Measurements from ENCODE around the gene IER2. TPM values are rescaled to one million over a fixed set of nuclear protein-coding genes. Genes with fewer than 3 reads are reported as not detected.

Gene IER2
- total and polyA plus RNA-seq, 2 donors (not counting 3 experiments of a cell fraction or from before 2014, with no cell fraction given) = 60.6 to 81.6 TPM

- Histone ChIP-seq H3K9ac (replicated peaks; ENCODE audit: extremely low read depth, insufficient read depth, low read length) (peak overlapping the region; percentile 30), H3K4me2 (ENCODE audit: insufficient read depth, low read length) (peak overlapping the region; percentile 90), H3K9me1 (replicated peaks; ENCODE audit: control insufficient read depth, extremely low read depth, insufficient read depth, low read length) (no peaks in the 10 kb centered on the region), H3K4me1 (ENCODE audit: control insufficient read depth, extremely low read depth, insufficient read depth, low read length) (peaks cover 13% of the 10 kb centered on the region), H4K20me1 (replicated peaks; ENCODE audit: control insufficient read depth, extremely low read depth, insufficient read depth, low read length) (no peaks in the 10 kb centered on the region), H3K36me3 (ENCODE audit: control insufficient read depth in 2 of 2, extremely low read depth in 1 of 2, insufficient read depth in 2 of 2, low read length in 2 of 2) (peaks cover 0 to 10% of the 10 kb centered on the region in 2 experiments), H3K27ac (ENCODE audit: insufficient read depth, low read depth, low read length) (peak overlapping the region; percentile 14), H3K79me2 (ENCODE audit: control insufficient read depth, insufficient read depth, low read length) (peaks cover 55% of the 10 kb centered on the region), H3K9me3 (replicated peaks; ENCODE audit: control insufficient read depth, insufficient read depth, low read length) (no peaks in the 10 kb centered on the region), H3K27me3 (ENCODE audit: control insufficient read depth in 2 of 2, insufficient read depth in 2 of 2, low read length in 2 of 2) (no peaks in the 10 kb centered on the region), H2AFZ (ENCODE audit: low read depth, low read length) (peak overlapping the region; percentile 48), H3K4me3 (replicated peaks in 1 of 3; ENCODE audit: insufficient read depth in 1 of 3, low read depth in 1 of 3, low read length in 3 of 3) (peak overlapping the region; percentile 64 to 82 (median 78))
- no TSS peak for BruUV-seq (replicated peaks)
- no peak for DNase-seq (ENCODE audit: low read depth, low spot score)
- ChIA-PET CTCF (interaction anchor here (0.8 to 4.3 kb wide), 9 partner anchors 13 to 152 kb away, joined by 3 to 24 read pairs (median 5); partner anchors contain the start of genes IER2 and STX10), POLR2A (interaction anchor here (0.9 to 1.2 kb wide), 3 partner anchors 14 to 35 kb away, joined by 3 to 7 read pairs (median 3); partner anchors contain the start of genes IER2 and STX10)
- no peak for FAIRE-seq
- TF ChIP-seq EZH2 (IDR thresholded peaks at IDR 0.05; ENCODE audit: borderline replicate concordance, low read depth, low read length, severe bottlenecking) (no peak), POLR2AphosphoS5 (IDR thresholded peaks at IDR 0.05; ENCODE audit: insufficient read depth, low read depth, low read length) (no peak), GATA2 (IDR thresholded peaks at IDR 0.05; ENCODE audit: insufficient read depth, insufficient read length, low read depth, low read length) (no peak), JUN (IDR thresholded peaks at IDR 0.05; ENCODE audit: borderline replicate concordance, insufficient read depth, insufficient read length, low read depth) (no peak)
- dilution Hi-C loops (cut with MboI; ENCODE audit: extremely low pct_ligation_motif_present, low sequenced_read_pairs) (no loop called here), intact Hi-C loops (cut with micrococcal nuclease) (no loop called here)
These were observed 32.9 kb upstream of the IER2 start for GRCh38 chr19:13117176-13117771.

- peaks cover 13% of the 10 kb centered on the region for H3K4me1 ChIP-seq (ENCODE audit: control insufficient read depth, extremely low read depth, insufficient read depth, low read length)
- peak; percentile 87 for DNase-seq (ENCODE audit: low read depth, low spot score)
- dilution Hi-C loops (cut with MboI; ENCODE audit: extremely low pct_ligation_motif_present, low sequenced_read_pairs) (no loop called here), intact Hi-C loops (cut with micrococcal nuclease) (loop anchor here (1.0 kb wide), 1 partner anchor 49 kb away; no protein-coding TSS in a partner anchor)
- no peaks in the 10 kb centered on the region for H3K9me3 ChIP-seq (replicated peaks; ENCODE audit: control insufficient read depth, insufficient read depth, low read length)
- ChIA-PET CTCF (interaction anchor here (0.8 to 4.3 kb wide), 10 partner anchors 13 to 153 kb away, joined by 3 to 24 read pairs (median 4); partner anchors contain the start of genes IER2 and STX10), POLR2A (interaction anchor here (0.7 to 1.2 kb wide), 4 partner anchors 14 to 40 kb away, joined by 3 to 7 read pairs (median 4); partner anchors contain the start of genes IER2 and STX10)
- no peaks in the 10 kb centered on the region for H4K20me1 ChIP-seq (replicated peaks; ENCODE audit: control insufficient read depth, extremely low read depth, insufficient read depth, low read length)
- TF ChIP-seq JUN (IDR thresholded peaks at IDR 0.05; ENCODE audit: borderline replicate concordance, insufficient read depth, insufficient read length, low read depth) = no peak
- peak; percentile 38 for TF ChIP-seq POLR2AphosphoS5 (IDR thresholded peaks at IDR 0.05; ENCODE audit: insufficient read depth, low read depth, low read length)
- peak within 1 kb of the TSS; percentile 68 for H2AFZ ChIP-seq (ENCODE audit: low read depth, low read length)
- H3K36me3 ChIP-seq (ENCODE audit: control insufficient read depth in 2 of 2, extremely low read depth in 1 of 2, insufficient read depth in 2 of 2, low read length in 2 of 2) = peaks cover 0 to 5% of the 10 kb centered on the region in 2 experiments
- no TSS peak for BruUV-seq (replicated peaks)
- H3K27ac ChIP-seq (ENCODE audit: insufficient read depth, low read depth, low read length) = peak within 1 kb of the TSS; percentile 57
- H3K4me3 ChIP-seq (replicated peaks in 1 of 3; ENCODE audit: insufficient read depth in 1 of 3, low read depth in 1 of 3, low read length in 3 of 3) = peak within 1 kb of the TSS; percentile 64 to 99 (median 81)
- H3K27me3 ChIP-seq (ENCODE audit: control insufficient read depth in 2 of 2, insufficient read depth in 2 of 2, low read length in 2 of 2) = no peaks in the 10 kb centered on the region
- H3K9ac ChIP-seq (replicated peaks; ENCODE audit: extremely low read depth, insufficient read depth, low read length) = peak within 1 kb of the TSS; percentile 86
- no peaks in the 10 kb centered on the region for H3K9me1 ChIP-seq (replicated peaks; ENCODE audit: control insufficient read depth, extremely low read depth, insufficient read depth, low read length)
- peaks cover 62% of the 10 kb centered on the region for H3K79me2 ChIP-seq (ENCODE audit: control insufficient read depth, insufficient read depth, low read length)
- FAIRE-seq = peak; percentile 87
- peak within 1 kb of the TSS; percentile 90 for H3K4me2 ChIP-seq (ENCODE audit: insufficient read depth, low read length)
These were observed 32.3 kb upstream of the IER2 start, which contains the start of gene NACC1 for GRCh38 chr19:13117772-13118423. Gene NACC1, plus strand, starts transcription at chr19:13118264. Its CDS starts 16,944 bp downstream, at chr19:13135208.

Measured in endothelial cell of umbilical vein (primary cell).